Glomerular endothelial cell (primary cell): ENCODE data around the gene CGB5. TPM values are rescaled to one million over a fixed set of nuclear protein-coding genes. Genes with fewer than 3 reads are reported as not detected.
"Not testable (repeated sequence)": the region's sequence is repeated elsewhere in the genome, so short reads cannot be mapped to it uniquely, and the experiment has no call there.

Source experiments
- DNase-seq: peaks from one replicate; pipeline ENCODE4 v3.0.0-alpha.2; 2011; ENCODE audit warnings: low read depth, low spot score; ENCODE audit errors: extremely low read depth
- total RNA-seq: library from RNA; depleted of rRNA; stranded (reverse); fragments of >200 nt; gene quantifications from 2 replicates; pipeline ENCODE4 v1.2.3, GENCODE V29; 2015

CGB5 gene
- total RNA-seq, 1 donor from 2014 or later = not detected

DNA sequence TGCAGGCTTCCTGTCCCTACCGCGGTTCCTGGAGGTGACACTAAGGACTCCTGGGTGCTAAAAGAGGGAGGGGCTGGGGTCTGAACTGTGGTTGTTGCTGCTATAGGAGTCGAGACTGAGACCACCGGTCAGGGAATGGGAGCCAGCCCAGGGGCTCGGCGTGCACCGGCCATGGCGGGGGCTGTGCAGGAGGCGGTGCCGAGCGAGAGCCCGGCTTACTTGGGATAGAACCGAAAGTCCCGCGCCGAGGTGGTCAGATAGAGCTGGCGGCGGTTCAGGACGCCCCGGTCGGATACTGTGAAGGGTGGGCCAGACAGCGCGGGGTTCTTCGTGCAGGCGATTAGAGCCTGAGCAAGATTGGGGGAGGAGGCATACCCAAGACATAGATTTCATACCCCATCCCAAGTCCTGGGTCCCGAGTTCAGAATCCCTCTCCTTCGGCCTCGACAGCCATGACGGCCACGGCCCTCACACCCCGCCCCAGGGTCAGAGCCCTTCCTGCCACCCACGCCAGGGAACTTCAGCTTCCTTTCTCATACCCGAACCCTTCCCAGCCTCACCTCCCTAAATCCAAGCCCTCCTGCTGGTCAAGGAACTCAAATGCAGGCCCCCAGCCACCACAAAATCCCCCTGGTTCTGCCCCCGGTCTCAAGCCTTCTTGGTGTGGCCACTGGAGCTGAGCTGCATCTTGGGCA is 13.4 kb downstream of the CGB5 start:
- not testable (repeated sequence) for DNase-seq

DNA sequence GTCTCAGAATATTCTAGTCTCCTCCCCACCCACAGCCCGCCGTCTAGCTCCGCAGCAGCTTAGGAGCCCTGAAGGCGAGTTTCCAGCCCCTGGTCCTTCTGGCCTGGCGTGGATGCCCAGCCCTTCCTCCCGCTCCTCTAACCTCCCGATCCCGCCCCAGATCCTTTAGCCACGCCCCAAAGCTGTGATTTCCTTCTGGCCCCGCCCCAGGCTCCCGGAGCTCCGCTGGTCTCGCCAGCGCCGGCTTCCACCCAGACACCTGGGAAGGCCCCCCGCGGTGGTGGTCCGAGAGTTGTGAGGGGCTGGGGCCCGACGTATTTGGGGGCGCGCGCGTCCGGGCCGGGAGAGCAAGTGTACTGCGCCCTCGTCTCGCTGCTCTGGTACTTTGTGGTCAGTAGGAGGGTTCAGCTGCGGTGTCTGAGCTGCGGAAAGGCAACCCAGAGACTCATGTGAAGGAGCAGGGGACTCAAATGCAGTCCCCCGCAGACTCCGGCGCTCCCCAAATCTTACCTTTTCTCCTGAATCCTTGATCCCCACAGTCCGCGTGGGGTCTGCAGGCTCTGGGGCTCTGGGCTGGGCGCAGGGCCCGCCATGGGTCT is 14.1 kb downstream of the CGB5 start, which contains the start of gene CGB7:
CGB7 (minus strand) TSS at position 114 of the 599 bp plus-strand sequence. CDS start 2,374 bp downstream, outside the sequence.
- DNase-seq = no peak

DNA sequence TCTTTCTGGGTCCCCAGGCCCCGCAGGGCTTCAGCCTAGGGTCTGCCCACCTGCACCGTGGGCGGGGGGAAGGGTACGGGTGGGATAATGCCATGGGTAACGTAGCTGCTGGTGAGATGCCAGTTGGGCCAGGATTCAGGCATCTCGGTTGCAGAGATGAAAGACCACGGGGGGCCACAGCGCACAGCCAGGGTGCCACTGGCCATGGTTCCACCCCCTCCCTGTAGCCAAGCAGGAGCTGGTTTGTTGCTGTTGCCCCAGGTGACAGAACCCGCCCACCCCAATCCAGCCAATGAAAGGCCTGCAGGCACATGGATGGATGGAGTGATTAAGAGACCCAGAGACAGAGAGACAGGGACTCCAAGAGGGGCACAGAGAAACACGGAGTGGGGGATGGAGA is 14.9 kb downstream of the CGB5 start:
- DNase-seq = no peak

DNA sequence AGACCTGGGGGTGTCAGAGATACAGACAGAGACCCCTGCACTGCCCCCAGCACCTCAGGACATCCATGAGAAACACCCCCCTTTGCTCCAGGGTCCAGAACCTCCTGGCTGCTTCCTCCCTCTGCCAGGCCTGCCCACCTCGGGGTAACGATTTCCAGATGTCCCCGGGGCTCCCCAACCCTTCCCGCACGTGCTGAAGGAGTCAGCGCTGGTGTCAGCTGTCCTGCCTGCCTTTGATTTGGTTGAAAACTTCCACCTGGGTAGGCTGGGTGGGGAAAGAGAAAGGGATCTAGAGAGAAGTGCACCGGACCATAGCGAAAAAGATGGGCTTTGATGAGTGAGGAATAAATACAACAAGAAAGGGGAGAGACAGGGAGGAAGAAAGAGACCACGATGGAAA is 15.4 kb downstream of the CGB5 start:
- no peak for DNase-seq

DNA sequence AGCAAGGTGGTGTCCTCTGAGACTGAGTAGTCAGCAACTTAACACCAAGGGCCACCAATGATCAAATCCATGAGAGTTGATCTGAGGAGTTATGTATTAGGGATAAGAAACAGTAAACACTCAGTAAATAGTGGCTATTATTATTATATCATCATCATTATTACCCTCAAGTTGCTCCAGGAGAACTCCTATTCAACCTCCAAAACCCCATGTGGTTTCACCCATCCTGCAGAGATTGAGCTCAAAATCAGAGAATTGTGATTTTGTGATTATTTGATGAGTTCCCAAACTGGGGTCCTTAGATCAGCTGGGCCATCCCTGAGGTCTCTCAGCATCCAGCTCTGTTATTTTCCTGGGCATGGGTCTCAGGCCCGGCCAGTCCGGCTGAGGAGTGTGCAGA is 17.4 kb downstream of the CGB5 start:
- DNase-seq = no peak

DNA sequence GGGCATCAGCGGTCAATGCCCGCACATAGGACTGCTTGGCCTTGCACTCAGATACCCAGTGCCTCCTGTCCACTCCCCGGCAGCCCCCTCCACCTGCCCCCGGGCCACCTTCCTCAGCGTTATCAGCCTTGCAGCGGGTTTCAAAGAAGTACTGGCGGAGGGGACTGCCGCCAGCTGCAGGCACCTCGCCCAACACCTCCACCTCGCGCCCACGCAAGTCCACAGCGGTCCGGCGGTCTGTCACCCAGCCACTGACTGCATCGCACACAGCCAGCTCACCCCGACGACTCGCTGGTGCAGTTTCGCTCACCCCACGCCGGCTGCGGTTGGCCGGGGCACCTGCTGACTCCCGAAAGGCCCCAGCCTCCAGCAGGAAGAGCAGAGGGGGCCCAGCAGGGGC is 17.8 kb downstream of the CGB5 start:
- DNase-seq = no peak

DNA sequence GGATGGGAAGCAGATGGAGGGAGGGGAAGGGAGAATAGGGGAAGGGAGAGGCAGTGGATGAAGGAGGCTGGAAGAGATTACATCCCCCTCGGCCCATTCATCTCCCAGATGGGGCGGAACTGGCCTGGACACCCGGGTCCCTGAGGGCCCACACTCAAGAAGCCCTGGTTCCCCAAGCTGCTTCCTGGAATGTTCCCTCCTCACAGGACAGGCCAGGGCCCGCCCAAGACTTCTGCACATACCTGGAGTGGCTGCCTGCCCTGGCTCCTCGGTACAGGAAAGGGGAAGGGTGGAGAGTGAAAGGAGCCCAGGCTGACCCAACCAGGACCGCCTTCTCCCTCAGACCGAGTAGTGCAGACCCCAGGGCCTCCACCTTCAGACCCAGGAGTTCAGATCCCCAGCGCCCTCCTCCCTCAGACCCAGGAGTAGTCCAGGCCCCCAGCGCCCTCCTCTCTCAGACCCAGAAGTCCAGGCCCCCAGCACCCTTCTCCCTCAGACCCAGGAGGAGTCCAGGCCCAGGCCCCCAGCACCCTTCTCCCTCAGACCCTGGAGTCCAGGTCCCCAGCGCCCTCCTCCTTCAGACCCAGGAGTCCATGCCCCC is 20.5 kb downstream of the CGB5 start:
- DNase-seq = no peak

DNA sequence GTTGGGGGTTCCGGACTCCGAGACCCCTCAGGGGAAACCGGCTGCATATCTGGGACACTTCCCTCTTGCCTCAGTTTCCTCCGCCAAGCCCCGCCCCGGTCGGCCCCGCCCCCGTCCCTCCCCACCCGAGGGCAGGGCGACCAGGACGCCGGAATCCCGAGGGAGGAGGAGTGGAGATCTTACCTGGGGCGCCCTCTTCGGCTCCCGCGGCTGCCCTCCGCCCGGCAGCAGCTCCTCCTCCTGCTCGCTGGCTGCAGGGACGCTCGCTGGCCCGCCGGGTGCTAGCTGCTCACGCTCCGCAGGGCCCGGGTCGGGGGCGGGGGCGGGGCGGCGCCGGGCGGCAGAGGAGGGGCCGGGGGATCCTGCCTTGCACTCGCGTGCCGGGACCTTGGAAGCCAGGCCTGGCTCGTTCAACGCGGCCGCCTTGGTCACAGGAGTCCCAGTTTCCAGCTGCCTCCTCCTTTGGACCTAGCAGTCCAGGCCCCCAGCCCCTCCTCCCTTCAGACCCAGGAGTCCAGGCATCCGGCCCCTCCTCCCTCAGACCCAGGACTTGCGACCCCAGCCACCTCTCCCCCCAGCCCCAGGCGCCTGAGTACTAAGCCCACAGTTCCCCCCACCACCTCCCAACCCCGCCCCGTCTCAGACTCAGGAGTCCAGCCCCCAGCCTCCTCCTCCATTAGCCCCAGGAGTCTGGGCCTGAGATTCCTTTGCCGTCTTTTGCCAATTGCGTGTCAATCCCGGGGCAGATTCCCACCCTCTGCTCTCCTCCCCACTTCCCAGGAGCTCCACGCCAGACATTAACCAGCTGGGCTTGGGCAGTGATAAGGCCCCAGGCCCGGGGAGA is 21.3 kb downstream of the CGB5 start, which contains the start of gene NTF4:
NTF4 (minus strand) TSS at position 51 of the 844 bp plus-strand sequence. CDS start 2,821 bp downstream, outside the sequence.
- no peak for DNase-seq

DNA sequence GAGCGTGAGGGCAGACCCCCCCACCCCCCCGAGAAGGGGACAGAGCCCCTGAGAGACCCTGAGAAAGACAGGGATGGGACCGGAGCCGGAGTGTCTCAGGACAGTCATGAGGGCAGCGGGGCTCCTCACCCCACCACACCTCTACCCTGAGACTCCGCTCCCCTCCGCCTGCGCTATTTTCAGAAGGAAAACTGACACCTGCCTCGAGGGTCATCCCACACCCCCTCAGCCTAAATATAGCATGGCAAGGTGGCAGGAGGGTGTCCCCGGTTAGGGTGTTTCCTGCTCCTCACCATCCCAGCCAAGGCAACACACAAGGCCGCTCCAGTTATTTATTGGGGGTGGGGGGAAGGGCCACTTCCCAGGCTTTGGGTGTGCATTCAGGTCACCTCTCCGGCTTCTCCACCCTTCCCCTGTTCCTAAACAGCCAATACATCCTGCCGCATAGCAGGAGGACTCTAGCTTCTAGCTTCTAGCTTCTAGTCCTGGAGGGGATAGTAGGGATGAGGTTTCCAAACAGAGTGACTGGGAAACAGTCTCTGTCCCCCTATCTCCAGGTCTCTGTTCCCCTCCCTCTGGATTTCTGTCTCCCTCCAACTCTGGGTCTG is 22.4 kb downstream of the CGB5 start:
- DNase-seq = no peak

DNA sequence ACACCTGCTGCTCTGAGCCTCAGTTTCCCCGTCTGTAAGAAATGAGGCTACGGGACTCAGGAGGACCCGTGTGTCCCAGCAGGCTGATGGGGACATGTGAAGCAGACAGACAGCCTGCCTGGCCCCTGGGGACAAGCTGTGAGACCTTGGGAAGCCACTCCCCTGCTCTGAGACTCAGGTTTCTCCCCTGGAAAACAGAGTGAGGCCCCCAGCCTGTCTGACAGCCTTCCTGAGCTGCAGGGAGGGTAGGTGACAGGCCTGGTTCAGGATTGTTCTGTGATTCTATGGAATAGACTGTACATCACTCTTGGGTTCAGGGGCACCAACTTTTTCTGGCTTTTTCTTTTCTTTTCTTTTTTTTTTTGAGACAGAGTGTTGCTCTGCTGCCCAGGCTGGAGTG is 23.9 kb downstream of the CGB5 start:
- DNase-seq = no peak

DNA sequence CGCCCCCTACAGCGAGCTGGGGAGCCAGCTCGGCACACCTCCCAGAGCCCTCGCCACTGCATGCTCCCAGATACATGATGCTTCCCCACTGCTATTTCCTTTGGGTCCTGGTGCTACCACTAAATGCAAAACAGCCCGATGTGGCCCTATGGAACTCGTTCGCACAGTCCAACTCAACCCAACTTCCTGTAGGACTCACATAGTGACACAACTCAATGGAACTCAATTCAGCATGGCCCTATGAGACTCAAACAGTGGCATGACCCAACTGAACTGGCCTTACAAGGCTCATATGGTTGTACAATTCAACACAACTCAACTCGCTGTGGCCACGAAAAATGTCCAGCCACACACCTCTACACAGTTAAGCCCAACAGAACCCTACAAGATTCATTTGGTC is 25.4 kb downstream of the CGB5 start:
- DNase-seq = no peak

DNA sequence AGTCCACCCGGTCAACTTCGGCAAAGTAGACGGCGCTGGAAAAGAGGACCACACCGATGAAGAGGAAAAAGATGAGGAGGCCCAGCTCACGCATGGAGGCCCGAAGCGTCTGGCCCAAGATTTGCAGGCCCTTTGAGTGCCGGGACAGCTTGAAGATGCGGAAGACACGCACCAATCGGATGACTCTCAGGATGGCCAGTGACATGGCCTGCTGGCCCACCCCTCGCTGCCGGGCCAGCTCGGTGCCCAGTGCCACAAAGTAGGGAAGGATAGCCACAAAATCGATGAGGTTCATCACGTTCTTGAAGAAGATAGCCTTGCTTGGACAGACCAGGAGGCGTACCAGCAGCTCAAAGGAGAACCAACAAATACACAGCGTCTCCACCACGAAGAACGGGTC is 26.8 kb downstream of the CGB5 start:
- no peak for DNase-seq

DNA sequence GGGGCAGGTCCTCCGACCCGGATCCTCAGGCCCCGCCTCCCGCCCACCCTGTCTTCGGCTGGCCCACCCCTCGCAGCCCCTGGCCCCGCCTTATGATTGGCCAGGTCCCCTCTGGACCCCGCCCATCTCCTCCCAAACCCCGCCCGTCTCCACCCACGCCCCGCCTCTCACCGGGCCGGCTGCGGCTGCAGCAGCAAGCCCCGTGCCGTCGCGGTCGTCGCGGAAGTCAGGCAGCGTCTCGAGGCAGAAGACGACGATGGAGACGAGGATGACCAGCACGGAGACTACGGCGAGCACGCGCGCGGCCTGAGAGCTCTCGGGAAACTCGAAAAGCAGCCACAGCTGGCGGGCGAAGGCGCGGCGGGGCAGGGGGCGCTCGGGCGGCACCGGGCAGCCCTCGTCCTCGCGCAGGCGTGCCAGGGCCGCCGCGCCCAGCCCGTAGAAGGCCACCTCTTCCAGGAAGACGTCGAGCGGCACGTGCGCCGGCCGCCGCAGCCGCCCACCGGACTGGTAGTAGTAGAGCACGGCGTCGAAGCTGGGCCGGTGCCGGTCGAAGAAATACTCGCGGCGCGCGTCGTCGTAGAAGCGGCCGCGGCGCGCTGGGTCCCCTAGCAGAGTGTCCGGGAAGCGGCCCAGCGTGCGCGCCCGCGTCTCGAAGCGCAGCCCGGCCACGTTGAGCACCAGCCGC is 28.4 kb downstream of the CGB5 start:
- DNase-seq = no peak

DNA sequence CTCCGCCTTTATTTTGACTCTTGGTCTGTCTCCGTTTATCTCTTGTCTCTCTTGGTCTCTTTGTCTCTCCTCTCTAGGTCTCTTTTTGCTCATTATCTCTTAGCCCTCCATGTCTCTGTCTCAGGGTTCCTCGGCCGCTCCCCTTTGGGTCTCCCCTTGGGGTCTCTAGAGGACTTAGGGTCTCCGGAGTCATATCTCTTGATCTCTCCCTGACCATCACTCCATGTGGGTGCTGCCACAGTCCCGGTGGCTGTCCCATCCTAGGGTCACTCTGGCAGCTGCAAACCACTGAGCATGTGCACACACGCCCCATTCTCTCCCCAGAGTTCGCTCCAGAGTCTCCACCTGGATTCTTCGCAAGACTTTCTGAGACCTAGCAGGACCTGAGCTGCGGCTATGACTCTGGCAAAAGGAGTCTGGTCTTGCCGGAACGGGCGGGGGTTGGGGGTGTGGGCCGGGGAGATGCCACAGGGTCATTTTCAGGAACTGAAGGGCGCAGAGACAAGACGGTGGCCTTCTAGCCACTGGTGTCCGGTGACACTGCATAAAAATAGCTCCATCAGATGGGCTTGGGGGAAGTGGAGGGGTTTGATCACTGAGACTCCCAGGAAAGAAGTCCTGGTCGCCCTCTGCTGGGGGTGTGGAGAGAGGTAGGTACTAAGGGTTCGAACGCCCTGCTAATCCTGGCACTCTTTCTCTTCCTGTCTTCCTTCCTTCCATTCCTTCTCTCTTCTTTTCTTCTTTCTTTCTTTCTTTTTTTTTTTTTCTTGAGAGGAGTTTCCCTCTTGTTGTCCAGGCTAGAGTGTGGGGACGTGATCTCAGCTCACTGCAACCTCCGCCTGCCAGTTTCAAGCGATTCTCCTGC is 30.1 kb downstream of the CGB5 start:
- DNase-seq = no peak

DNA sequence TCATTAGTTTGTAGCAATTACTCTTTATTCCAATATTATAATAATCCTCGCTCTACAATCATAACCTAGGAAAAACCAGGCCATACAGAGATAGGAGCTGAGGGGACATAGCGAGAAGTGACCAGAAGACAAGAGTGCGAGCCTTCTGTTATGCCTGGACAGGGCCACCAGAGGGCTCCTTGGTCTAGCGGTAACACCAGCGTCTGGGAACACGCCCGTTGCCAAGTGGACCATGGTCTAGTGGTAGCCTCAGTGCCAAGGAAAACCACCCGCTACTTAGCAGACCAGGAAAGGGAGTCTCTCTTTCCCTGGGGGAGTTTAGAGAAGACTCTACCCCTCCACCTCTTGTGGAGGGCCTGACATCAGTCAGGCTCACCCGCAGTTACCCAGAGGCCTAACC is 31.2 kb downstream of the CGB5 start:
- DNase-seq = not testable (repeated sequence)

DNA sequence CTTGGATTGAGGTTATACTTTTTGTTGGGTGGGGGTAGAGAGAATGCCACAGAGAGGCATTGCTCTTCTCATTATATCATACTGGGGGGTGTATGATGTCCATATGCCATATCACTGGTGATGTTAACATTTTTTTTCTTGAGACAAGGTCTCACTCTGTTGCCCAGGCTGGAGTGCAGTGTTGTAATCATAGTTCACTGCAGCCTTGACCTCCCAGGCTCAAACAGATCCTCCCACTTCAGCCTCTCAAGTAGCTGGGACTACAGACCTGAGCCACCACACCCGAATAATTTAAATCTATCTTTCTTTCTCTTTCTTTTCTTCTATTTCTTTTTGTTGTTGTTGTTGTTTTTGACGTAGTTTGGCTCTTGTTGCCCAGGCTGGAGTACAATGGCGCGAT is 36.7 kb downstream of the CGB5 start:
- no peak for DNase-seq

DNA sequence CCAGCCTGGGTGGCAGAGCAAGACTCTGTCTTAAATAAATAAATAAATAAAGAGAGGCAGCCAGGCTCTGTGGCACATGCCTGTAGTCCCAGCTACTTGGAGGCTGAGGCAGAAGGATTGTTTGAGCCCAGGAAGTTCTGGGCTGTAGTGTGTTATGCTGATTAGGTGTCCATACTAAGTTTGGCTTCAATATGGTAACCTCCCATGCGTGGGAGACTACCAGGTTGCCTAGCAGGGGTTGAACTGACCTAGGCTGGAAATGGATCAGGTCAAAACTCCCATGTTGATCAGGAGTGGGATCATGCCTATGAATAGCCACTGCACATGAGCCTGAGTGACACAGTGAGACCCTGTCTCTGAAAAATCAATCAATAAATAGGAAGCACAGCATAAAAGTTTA is 37.6 kb downstream of the CGB5 start:
- DNase-seq = no peak

DNA sequence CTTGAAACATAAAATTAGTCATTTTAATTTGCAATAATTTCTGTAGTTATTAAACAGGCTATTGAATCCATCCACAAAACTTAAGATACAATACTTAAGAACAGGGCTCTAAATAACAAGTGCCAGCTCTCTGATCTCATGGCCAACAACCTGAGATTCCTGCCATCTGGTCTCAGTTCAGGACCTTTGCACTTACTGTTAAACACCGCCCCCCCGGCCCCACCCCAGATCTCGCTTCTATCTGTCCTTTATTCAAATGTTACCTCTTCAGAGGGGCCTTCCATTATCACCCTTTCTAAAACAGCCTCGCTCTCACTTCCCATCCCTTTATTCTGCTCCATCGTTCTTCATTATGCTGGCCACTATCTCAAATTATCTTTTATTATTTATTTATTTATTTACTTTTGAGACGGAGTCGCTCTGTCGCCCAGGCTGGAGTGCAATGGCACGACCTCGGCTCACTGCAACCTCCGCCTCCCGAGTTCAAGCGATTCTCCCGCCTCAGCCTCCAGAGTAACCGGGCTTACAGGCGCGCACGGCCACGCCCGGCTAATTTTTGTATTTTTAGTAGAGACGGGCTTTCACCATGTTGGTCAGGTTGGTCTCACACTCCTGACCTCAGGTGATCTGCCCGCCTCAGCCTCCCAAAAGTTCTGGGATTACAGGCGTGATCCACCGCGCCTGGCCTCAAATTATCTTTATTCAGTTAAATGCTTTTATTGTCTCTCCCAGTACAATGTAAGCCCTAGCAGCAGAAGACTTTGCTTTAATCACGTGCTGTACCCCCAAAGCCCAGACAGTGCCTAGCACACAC is 40.8 kb downstream of the CGB5 start:
- DNase-seq = no peak
